Placental pericyte (primary cell): ENCODE results near the gene TRPM4. TPM values are rescaled to one million over a fixed set of nuclear protein-coding genes. Genes with fewer than 3 reads are reported as not detected.

Experiments
- total RNA-seq: library from RNA; depleted of rRNA; stranded (reverse); fragments of >200 nt; gene quantifications from 2 replicates; pipeline ENCODE4 v1.2.3, GENCODE V29; 2012

Gene TRPM4
- 8.8 and 15.9 TPM in 2 replicates for total RNA-seq

DNA sequence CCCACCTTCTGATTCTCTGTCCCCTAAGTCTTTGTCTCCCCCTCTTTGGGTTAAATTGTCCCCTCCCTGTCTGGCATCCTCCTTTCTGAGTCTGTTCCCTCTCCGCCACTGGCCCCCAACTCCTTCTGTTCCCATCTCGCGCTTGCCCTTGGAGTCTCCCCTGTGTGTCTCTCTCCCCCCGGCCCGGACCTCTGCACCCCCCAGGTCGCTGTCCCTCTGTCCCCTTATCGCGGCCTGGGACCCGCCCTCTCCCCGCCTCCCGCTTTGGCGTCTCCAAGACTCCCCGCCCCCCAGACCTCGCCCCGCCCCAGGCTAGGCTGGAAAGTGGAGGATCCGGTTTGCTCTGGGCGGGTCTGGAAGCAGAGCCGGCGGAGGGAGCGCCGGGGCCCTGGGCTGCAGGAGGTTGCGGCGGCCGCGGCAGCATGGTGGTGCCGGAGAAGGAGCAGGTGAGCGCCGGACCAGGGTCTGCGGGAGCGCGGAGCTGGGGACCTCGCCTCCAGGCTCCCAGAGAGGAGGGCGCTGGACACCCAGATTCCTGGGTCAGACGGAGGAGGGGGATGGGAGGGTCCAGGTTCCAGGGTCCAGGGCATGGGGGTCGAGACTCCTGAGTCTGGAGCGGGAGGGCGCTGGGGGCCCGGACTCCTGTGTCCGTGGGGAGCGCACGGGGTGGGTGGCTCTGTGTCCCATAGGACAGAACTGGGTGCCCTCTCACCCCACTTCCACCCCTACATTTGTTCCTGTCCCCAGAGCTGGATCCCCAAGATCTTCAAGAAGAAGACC lies at the start of gene TRPM4:
Gene TRPM4, plus strand, starts transcription at position 348 of the 780 bp plus-strand sequence. Its CDS starts 75 bp downstream, at position 423.

DNA sequence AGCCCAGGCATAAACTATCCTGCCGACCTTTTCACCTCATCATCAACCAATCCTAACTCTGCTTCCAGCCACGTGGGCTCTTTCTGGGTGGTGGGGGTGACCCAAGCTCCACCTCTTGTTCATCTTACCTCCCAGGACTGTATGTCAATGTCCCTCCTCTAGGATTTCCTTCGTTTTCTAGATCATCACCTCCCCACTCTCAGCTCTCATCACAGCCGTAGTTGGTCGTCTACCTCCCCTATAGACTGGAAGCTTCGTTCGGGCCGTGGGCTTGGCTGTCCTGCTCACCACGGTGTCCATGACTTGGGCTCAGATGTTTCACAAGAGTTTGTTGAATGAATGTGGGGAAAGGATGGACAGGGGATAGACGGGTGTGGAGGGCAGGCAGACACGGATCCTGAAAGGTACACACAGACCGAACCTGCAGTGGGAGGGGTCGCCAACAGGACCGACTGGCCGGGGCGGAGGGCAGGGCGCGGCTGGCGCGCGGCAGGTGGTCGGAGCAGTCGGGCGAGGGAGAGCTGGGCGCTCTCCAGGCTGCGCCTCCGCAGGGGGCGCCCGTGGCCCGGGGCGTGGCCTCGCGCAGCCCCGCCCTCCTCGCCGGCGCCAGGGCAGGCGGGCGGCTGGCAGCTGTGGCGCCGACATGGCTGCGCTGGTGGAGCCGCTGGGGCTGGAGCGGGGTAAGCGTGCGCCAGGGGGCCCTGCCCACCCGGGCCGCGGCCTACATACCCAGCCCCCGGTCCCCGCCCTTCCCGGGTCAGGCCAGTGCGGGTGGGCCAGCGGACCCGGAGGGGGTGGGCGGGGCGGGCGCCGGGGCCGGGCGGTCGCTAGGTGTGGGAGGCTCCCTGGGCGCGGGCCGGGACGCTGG lies 43.6 kb upstream of the TRPM4 start, which contains the start of gene LIN7B:
Gene LIN7B, plus strand, starts transcription at position 609 of the 868 bp plus-strand sequence. Its CDS starts 35 bp downstream, at position 644.

DNA sequence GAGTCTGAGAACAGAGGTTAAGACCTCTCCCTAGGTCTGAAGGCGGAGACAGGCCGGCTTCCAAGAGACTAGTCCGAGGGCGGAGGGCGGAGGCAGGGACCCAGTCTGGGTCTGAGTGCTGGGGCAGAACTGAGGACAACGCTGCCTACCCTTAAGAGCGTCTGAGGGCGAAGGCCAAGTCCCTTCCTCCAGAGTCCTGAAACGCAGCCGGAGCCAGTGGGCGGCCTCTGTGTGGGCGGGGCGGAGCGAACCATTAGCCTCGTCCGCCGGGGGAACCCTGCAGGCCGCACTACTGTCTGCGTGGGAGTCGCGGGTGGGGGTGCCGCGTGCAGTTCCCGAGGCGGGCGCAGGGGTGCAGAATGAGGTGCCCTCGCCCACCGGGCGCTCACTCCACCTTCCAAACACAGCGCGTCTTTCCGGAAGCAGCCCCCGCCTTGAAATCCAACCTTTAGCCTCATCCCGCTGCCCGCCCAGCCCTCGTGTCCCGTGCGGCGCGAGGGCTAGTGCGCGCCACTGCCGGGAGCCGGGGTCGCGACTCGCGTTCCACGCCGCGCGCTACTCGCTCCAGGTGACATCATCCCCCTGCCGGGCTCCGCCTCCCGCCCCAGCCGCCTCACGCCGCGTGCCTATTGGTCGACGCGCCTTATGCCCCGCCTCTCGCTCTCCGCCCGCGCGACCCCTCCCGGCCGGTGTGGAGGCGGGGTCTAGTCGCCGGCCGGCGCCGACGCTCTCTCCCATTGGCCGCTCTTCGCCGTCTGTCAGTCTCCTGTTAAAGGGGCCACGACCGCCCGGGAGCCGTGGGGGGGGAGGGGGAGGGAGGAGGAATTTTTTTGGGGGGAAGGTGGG lies 38.8 kb upstream of the TRPM4 start, which contains the start of gene C19orf73:
Gene C19orf73, minus strand, starts transcription at position 579 of the 846 bp plus-strand sequence. Its CDS starts 121 bp downstream, at position 458.

DNA sequence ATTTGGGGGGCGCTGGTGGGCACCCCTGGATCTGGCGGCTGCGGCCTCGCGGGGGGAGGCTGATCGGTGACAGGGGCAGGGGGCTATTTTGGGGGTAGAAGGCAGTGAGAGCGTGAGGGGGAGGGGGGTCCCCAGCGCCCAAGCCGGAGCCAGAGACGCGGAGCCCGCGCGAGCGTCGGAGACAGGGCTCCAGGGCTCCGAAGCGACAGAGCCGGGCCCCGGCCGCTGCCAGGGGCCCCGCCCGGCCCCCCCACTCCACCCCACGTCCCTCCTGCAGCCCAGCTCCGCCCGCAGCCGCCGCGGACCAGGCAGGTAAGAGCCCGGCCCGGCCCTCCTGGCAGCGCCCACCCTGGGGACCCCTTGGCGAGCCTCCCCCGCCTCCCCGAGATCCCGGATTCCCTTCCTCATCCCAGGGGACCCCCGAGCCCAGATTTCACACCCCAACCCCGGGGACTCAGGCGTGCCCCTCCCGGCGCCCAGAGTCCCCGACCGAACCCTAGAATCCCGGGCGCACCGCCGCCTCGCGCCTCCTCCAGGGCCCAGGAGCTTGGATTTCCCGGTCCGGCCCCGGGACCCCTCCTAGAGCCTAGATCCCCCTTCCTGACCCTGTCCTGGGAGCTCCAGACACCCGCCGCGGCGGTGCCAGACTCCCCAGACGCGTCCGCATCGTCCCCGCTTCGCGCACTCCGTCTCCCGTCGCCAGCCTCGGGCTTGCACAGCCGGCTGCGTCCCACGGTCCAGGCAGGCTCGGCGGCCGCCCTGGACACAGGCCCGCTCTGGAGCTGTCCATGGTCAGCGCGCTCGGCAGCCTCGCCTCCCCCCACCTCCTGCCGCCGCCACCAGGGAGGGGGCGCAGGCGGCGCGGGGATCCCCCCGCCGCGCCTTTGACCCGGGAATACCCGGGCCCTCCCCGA lies 37.9 kb upstream of the TRPM4 start, which contains the start of gene PPFIA3:
Gene PPFIA3, plus strand, starts transcription at position 134 of the 914 bp plus-strand sequence. CDS start 8,330 bp downstream, outside the sequence.

DNA sequence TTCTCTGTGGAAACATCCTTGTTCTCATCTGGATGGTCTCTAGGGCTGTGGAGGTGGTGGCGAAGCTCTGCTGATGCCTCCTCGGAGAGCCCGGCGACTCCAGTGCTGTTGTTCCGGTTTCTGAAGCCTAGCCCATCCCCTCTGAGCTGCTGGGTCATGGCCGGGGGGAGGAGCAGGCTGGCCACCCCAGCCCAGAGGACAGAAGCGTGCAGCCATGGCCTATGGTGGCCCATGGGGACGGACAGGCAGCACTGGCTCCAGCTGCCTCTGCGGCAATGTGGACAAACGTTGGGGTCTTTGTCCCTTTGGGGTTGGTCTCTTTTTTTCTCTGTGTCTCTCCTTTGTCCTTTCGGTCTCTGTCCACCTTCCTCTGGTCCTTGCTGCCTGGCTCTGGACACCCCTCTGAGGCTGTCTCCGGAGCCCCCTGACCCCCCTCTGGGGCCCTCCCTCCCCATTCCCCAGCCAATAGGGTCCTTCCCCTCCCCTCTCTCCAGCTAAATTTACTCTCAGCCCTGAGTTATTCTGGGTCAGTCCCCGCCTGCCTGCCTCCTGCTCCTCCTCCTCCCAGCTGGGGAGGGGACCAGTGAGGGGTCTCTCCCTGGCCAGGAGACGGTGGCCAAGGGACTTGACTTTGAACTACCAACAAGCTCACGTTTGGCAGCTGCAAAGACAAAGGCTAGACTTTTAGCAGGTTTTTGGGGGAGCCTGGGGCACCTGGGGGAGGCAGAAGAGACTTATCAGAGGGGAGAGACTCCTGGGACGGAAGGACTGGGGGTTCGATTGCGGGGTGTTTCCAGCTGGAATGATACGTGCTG lies 2.4 kb upstream of the TRPM4 start, which contains the start of gene HRC:
Gene HRC, minus strand, starts transcription at position 392 of the 815 bp plus-strand sequence. Its CDS starts 159 bp downstream, at position 233.

Other genes with a start within 250 kb of the TRPM4 start
- gene DHDH, start 224.1 kb upstream of the TRPM4 start, total RNA-seq: 0.44 TPM in 1 of 2 replicates, not detected in the other
- gene BAX, start 202.9 kb upstream of the TRPM4 start, total RNA-seq: 89.9 and 103 TPM in 2 replicates
- 1,638 and 6,371 TPM in 2 replicates for gene FTL, start 192.5 kb upstream of the TRPM4 start, total RNA-seq
- 29.8 and 59.4 TPM in 2 replicates for gene GYS1, start 164.5 kb upstream of the TRPM4 start, total RNA-seq
- 164 and 281 TPM in 2 replicates for gene RUVBL2, start 163.9 kb upstream of the TRPM4 start, total RNA-seq
- gene LHB, start 140.7 kb upstream of the TRPM4 start, total RNA-seq: not detected in 2 replicates
- not detected in 2 replicates for gene CGB3, start 133.5 kb upstream of the TRPM4 start, total RNA-seq
- gene CGB2, start 125.9 kb upstream of the TRPM4 start, total RNA-seq: not detected in 2 replicates
- not detected in 2 replicates for gene CGB1, start 120.9 kb upstream of the TRPM4 start, total RNA-seq
- gene CGB5, start 113.9 kb upstream of the TRPM4 start, total RNA-seq: not detected in 2 replicates
- not detected in 2 replicates for gene CGB8, start 108.7 kb upstream of the TRPM4 start, total RNA-seq
- 0.14 TPM in 1 of 2 replicates, not detected in the other for gene CGB7, start 100.0 kb upstream of the TRPM4 start, total RNA-seq
- not detected in 2 replicates for gene NTF4, start 93.0 kb upstream of the TRPM4 start, total RNA-seq
- not detected in 2 replicates for gene KCNA7, start 85.1 kb upstream of the TRPM4 start, total RNA-seq
- gene SNRNP70, start 72.3 kb upstream of the TRPM4 start, total RNA-seq: 118 and 186 TPM in 2 replicates
- gene LIN7B, start 43.4 kb upstream of the TRPM4 start, total RNA-seq: 3.7 and 5.7 TPM in 2 replicates
- gene C19orf73, start 38.6 kb upstream of the TRPM4 start, total RNA-seq: 0.66 and 1.3 TPM in 2 replicates
- 1.1 and 3.1 TPM in 2 replicates for gene PPFIA3, start 38.2 kb upstream of the TRPM4 start, total RNA-seq
- gene HRC, start 2.4 kb upstream of the TRPM4 start, total RNA-seq: not detected in 2 replicates
- gene SLC6A16, start 167.4 kb downstream of the TRPM4 start, total RNA-seq: under 0.01 and 0.44 TPM in 2 replicates
- gene CD37, start 177.6 kb downstream of the TRPM4 start, total RNA-seq: not detected in 2 replicates
- gene TEAD2, start 204.6 kb downstream of the TRPM4 start, total RNA-seq: 18.2 and 44.2 TPM in 2 replicates
- gene DKKL1, start 206.1 kb downstream of the TRPM4 start, total RNA-seq: not detected in 2 replicates
- gene KASH5, start 230.5 kb downstream of the TRPM4 start, total RNA-seq: under 0.01 TPM in 1 of 2 replicates, not detected in the other